HG03457 (cell line): ENCODE data around the gene ATAD3B.

Experiments used
- ATAC-seq: cut with Tn5 transposase; IDR thresholded peaks from one replicate; pipeline ENCODE4 v1.9.1; 2021; ENCODE audit warnings: moderate number of reproducible peaks; ENCODE audit not compliant: unreplicated experiment

The ATAD3B gene

GRCh38 chr1:1542766-1543705 lies 71.5 kb downstream of the ATAD3B start:
- ATAC-seq = no peak

- no peak for ATAC-seq
Measured at GRCh38 chr1:1543706-1544099, 72.1 kb downstream of the ATAD3B start.

GRCh38 chr1:1544544-1544943 lies 73.0 kb downstream of the ATAD3B start:
- no peak for ATAC-seq
